ENCODE measurements around the gene SLC34A3.

The SLC34A3 gene

GRCh38 chr9:137244486-137245449, 14.1 kb downstream of the SLC34A3 start:
- TF ChIP-seq TAF1 (IDR thresholded peaks at IDR 0.05; ENCODE audit: borderline replicate concordance, insufficient read depth, low read length), result no peak
- TF ChIP-seq SIN3A (IDR thresholded peaks at IDR 0.05; ENCODE audit: borderline replicate concordance, insufficient read depth, low read length), result no peak
- no peak for TF ChIP-seq REST (IDR thresholded peaks at IDR 0.05; ENCODE audit: insufficient read depth in 1 of 2, low read depth in 2 of 2, low read length in 2 of 2)
- TF ChIP-seq FOXP2 (optimal IDR thresholded peaks at IDR 0.05; ENCODE audit: borderline replicate concordance, extremely low read depth, extremely low read length, insufficient read depth), result no peak
- TF ChIP-seq POLR2AphosphoS5 (IDR thresholded peaks at IDR 0.05; ENCODE audit: low read depth, low read length), result no peak

GRCh38 chr9:137245450-137246421, 15.0 kb downstream of the SLC34A3 start:
- TF ChIP-seq POLR2AphosphoS5 (IDR thresholded peaks at IDR 0.05; ENCODE audit: low read depth, low read length) (no peak), TAF1 (IDR thresholded peaks at IDR 0.05; ENCODE audit: borderline replicate concordance, insufficient read depth, low read length) (no peak)

GRCh38 chr9:137247135-137247915, 16.6 kb downstream of the SLC34A3 start:
- TF ChIP-seq POLR2AphosphoS5 (IDR thresholded peaks at IDR 0.05; ENCODE audit: low read depth, low read length) (no peak), FOXP2 (optimal IDR thresholded peaks at IDR 0.05; ENCODE audit: borderline replicate concordance, extremely low read depth, extremely low read length, insufficient read depth) (no peak), SIN3A (IDR thresholded peaks at IDR 0.05; ENCODE audit: borderline replicate concordance, insufficient read depth, low read length) (no peak), REST (IDR thresholded peaks at IDR 0.05; ENCODE audit: insufficient read depth in 1 of 2, low read depth in 2 of 2, low read length in 2 of 2) (no peak), TAF1 (IDR thresholded peaks at IDR 0.05; ENCODE audit: borderline replicate concordance, insufficient read depth, low read length) (no peak)

- no peak for TF ChIP-seq POLR2AphosphoS5 (IDR thresholded peaks at IDR 0.05; ENCODE audit: low read depth, low read length)
- TF ChIP-seq FOXP2 (optimal IDR thresholded peaks at IDR 0.05; ENCODE audit: borderline replicate concordance, extremely low read depth, extremely low read length, insufficient read depth), result no peak
- no peak for TF ChIP-seq REST (IDR thresholded peaks at IDR 0.05; ENCODE audit: insufficient read depth in 1 of 2, low read depth in 2 of 2, low read length in 2 of 2)
- TF ChIP-seq SIN3A (IDR thresholded peaks at IDR 0.05; ENCODE audit: borderline replicate concordance, insufficient read depth, low read length), result no peak
- no peak for TF ChIP-seq TAF1 (IDR thresholded peaks at IDR 0.05; ENCODE audit: borderline replicate concordance, insufficient read depth, low read length)
Measured at GRCh38 chr9:137247916-137248175, 17.1 kb downstream of the SLC34A3 start.

Data from PFSK-1 (cell line).